ENCODE results near the gene ERICH3.

Gene ERICH3

DNA sequence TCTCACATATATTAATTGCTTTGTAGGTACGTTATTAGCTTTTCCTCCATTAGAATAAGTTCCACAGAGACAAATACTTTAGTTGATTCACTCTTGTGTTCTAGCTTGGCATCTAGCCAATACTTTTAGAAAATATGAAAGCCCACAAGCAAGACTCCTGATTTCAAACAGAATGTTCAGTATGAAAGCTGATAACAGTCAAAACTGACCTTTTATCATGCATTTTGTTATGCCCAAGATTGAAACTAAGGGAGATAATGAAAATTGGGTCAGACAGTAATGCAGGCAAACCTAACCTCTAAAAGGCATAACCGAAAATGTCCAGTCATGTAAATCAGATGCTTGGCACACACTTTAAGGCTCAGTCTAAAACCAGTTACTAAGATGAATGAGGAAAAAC lies 61.7 kb downstream of the ERICH3 start:
- H3K27ac ChIP-seq = no peak overlapping the region
- TF ChIP-seq CTCF (conservative IDR thresholded peaks at IDR 0.05) (no peak), ZFX (IDR thresholded peaks at IDR 0.05) (no peak)

DNA sequence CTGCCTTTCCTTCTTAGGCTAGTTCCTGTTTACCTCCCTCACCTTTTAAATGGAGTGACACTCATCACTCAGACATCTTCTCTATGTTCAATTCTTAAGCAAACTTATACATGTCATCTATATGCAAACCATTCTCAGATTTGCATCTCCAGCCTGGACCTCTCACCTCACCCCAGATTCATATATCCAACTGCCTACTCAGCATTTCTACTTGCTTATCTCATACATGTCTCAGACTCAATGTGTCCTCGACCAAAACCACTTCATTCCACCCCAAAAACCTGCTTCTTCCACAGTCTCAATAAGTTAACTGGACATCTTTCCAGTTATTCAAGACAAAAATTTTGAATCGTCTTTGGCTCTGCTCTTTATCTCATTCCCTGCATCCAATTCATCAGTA lies 62.6 kb downstream of the ERICH3 start:
- no peak for TF ChIP-seq CTCF (conservative IDR thresholded peaks at IDR 0.05)
- no peak for TF ChIP-seq ZFX (IDR thresholded peaks at IDR 0.05)
- H3K27ac ChIP-seq = no peak overlapping the region

GRCh38 chr1:74609810-74610371 lies 63.7 kb downstream of the ERICH3 start:
- no peak for TF ChIP-seq CTCF (conservative IDR thresholded peaks at IDR 0.05)
- no peak for TF ChIP-seq ZFX (IDR thresholded peaks at IDR 0.05)
- H3K27ac ChIP-seq = no peak overlapping the region

DNA sequence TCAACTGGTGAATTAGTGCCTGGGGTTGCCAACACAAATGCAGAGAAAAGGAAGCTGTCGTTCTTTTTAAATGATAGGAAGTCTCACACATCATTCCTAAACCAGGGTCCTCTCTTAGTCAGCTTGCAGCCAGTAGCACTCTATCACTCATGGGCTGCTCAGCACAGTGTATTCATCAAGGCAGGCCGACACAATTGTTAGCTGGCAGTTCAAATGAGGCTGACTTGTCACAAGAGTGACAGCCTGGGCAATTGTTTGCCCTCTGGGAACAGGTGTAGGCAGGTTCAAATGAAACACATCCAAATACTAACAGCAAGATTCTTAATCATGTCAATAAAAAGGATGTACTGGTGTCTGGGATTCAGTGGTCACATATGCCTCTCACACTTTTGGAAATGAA lies 76.9 kb downstream of the ERICH3 start:
- H3K27ac ChIP-seq = no peak overlapping the region

GRCh38 chr1:74593887-74594866 lies 79.4 kb downstream of the ERICH3 start:
- TF ChIP-seq ZFX (IDR thresholded peaks at IDR 0.05) (no peak), CTCF (conservative IDR thresholded peaks at IDR 0.05) (no peak)

More for the DNA sequence above, 76.9 kb downstream of the ERICH3 start:
- TF ChIP-seq ZFX (IDR thresholded peaks at IDR 0.05) (no peak), CTCF (conservative IDR thresholded peaks at IDR 0.05) (no peak)

DNA sequence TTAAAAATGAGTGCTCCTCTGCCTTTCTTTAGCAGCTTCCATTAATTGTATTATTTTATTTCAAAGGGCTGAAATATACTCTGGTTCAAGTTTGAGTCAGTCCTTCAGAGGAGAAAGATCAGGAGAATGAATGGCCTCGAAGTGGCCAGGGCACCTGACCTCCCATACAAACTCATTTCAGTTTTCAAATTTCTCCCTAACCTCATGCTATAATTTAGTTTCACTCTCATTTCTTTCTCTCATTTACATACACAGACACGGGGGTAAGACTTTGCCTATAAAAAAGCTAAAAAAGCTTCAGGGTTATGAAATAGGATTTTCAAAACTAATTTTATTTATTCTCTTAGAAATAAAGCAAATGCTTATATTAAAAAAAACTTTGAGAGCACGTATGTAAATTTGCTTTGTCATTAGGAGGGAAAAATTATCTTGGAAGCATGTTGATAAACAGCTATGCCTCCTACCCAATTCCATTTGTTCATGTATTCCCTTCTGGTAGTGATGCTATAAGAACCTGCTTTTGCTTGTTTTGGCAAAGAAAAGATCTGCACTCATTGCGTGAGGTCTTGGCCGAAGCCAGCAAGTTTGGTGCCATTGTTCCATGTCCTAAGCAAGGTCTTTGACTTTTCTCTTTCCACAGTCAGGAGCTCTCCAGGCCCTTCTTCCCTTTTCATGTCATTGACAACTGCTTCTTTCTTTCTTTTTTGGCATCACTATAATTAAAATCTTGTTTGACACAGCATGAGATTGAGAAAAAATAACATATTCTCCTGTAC lies 80.8 kb downstream of the ERICH3 start:
- H3K27ac ChIP-seq = no peak overlapping the region
- TF ChIP-seq ZFX (IDR thresholded peaks at IDR 0.05) = no peak
- no peak for TF ChIP-seq CTCF (conservative IDR thresholded peaks at IDR 0.05)

More at GRCh38 chr1:74593887-74594866, 79.4 kb downstream of the ERICH3 start:
- no peak overlapping the region for H3K27ac ChIP-seq
